HG02588 (cell line): ENCODE results near the gene AVPI1.
"Not testable (repeated sequence)": the region's sequence is repeated elsewhere in the genome, so short reads cannot be mapped to it uniquely, and the experiment has no call there.

Experiments used
- ATAC-seq: cut with Tn5 transposase; IDR thresholded peaks from one replicate; pipeline ENCODE4 v1.9.1; 2021; ENCODE audit warnings: mild to moderate bottlenecking, moderate library complexity; ENCODE audit not compliant: unreplicated experiment

The AVPI1 gene

DNA sequence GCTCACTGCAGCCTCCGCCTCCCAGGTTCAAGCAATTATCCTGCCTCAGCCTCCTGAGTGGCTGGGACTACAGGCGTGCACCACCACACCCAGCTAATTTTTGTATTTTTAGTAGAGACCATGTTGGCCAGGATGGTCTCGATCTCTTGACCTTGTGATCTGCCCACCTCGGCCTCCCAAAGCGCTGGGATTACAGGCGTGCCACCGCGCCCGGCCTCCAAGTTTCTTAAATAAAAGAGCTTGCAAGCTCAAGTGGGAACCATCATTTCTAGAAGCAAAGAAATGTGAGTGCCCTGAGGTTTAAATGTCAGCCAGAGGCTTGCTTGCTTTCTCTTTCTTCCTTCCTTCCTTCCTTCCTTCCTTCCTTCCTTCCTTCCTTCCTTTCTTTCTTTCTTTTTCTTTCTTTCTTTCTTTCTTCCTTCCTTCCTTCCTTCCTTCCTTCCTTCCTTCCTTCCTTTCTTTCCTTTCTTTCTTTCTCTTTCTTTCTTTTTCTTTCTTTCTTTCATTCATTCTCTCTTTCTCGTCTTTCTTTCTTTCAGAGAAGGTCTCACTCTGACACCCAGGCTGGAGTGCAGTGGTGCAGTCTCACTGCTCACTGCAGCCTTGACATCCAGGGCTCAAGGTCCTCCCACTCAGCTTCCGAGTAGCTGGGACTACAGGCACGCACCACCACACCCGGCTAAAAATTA, 44.4 kb downstream of the AVPI1 start:
- not testable (repeated sequence) for ATAC-seq

GRCh38 chr10:97640868-97641811, 45.9 kb downstream of the AVPI1 start:
- ATAC-seq = peak; percentile 30

DNA sequence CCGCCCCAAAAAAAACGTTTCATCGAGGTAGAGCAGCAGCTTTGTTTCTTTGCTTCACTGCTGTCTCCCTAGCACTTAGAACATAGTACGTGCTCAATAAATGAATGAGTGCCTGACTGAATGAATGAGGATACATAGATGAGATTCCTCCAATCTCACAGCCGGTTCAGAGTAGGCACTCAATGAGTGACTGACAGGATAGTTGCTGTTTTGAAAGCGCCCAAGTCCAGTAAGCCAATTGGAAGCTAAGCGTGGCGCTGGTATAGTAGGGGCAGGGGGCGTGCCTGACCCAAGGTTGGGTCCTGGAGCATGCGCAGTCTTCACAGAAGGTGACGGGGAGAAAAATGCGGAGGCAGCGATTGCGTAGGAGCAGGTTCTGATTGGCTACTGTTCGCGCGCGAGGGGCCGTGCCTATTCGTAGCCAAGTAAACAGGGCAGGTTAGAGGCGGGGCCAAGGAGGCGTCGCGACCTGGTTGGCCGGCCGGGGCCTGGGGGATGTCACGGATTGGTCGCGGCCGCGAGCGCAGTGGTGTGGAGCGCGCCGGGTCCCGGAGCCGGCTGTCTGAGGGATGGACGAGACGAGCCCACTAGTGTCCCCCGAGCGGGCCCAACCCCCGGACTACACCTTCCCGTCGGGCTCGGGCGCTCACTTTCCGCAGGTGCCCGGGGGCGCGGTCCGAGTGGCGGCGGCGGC, 46.7 kb downstream of the AVPI1 start, which contains the start of gene PI4K2A:
PI4K2A (plus strand) TSS at position 498 of the 694 bp plus-strand sequence; CDS start at position 570, 72 bp downstream.
- ATAC-seq = peak; percentile 98

- not testable (repeated sequence) for ATAC-seq
These were observed 48.0 kb downstream of the AVPI1 start for GRCh38 chr10:97639090-97639489.

DNA sequence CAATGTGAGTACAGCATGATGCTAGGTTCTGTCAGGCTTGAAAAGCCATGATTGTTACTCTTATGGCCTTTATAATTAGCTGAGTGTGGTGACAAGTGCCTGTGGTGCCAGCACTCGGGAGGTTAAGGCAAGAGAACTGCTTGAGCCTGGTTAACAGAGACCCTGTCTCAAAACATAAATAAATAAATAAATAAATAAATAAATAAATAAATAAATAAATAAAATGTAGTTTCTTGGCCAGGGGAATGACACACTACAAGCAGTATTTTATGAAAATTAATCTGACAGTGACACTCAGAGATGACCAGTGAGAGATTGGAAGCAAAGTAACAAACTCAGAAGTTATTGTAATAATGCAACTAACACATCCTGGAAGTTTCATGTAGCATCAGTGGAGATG, 51.5 kb downstream of the AVPI1 start:
- no peak for ATAC-seq

DNA sequence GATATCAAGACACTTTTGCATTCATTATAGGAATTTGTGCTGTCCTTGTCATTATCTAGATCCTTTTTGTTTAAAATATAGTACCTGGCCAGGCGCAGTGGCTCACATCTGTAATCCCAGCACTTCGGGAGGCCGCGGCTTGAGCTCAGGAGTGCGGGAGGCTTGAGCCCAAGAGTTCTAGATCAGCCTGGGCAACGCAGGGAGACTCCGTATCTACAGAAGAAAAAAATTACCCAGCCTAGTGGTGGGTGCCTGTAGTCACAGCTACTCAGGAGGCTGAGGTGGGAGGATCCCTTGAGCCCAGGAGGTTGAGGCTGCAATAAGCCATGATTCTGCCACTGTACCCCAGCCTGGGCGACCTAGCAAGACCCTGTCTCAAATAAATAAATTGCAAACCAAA, 53.1 kb downstream of the AVPI1 start:
- no peak for ATAC-seq

DNA sequence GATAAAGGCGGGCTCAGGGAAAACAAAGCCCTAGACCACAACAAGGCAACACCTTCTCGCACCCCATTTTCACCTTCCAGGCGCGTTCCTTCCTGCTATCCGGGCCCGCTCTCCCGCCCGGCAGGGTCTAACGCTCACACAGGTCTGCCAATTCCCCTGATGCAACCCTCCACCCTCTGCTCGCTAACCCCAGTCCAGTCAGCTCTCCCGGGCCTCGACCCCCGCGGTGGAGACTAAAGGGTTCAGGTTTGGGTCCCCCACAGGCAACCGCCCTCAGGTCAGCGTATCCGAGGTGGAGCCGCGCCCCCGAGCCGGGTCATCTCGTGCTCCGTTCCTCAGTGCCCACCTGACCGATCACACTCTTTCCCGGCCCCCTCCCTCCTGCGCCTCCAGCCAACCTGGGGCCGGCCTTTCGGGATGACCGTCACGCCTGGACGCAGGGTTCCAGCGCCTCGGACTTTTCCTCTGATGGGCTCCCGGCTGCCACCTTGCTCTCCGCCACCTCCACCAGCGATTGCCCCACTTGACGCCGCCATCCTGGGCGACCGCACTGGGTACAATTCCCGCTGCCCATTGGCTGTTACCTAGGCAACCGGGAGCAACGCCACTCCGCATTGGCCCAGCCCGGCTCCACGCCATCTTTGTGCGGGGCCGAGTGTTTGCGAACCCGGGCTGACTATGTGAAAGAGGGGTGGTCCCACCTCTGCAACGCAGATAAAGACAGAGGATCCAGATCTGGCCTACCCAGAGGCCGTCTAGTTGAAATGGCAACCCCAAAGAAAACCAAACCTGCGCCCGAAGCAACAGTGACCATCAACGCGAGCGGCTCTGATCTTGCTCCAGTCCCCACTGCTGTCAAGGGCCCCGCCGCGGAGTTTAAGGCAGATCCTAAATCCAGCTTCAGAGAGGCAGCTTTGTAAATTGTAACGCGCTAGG, 53.8 kb downstream of the AVPI1 start, which contains the start of gene MORN4:
MORN4 (minus strand) TSS at position 552 of the 936 bp plus-strand sequence. CDS start 13,847 bp downstream, outside the sequence.
- ATAC-seq = peak; percentile 99

- no peak for ATAC-seq
These were observed 55.9 kb downstream of the AVPI1 start for GRCh38 chr10:97631098-97631497.

DNA sequence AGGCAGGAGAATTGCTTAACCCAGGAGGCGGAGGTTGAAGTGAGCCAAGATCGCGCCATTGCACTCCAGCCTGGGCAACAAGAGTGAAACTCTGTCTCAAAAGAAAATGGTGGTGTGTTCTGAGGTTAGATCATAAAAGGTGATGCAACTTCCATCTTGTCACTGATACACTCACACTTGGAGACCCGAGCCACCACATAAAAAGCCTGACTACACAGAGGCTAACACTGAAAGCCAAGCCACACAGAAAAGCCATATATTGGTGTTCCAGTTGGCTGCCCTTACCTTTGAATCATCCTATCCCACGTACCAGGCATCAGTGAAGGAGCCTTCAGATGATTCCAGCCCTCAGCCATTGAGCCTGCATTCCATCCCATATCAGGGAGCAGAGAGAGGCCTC, 57.8 kb downstream of the AVPI1 start:
- ATAC-seq = no peak

GRCh38 chr10:97628228-97628627, 58.8 kb downstream of the AVPI1 start:
- ATAC-seq = no peak

- ATAC-seq = no peak
These were observed 59.3 kb downstream of the AVPI1 start for GRCh38 chr10:97627731-97628130.
